HCT116 (cell line): ENCODE results near the gene CDCA4. TPM values are rescaled to one million over a fixed set of nuclear protein-coding genes. Genes with fewer than 3 reads are reported as not detected.

ENCODE experiments used
- ATAC-seq: fragments of 200-7000 bp; cut with Tn5 transposase; 2 replicates; pipeline ENCODE4 v1.9.1; 2020; ENCODE audit warnings: mild to moderate bottlenecking, moderate library complexity
- BruUV-seq: library from RNA; stranded (reverse); fragments of 400-500 nt; replicated peaks from 2 replicates; lab custom pipeline; 2021; lab: Mats Ljungman, UMichigan
- CTCF ChIA-PET: fragments of 300-600 bp; sonication (Branson Sonifier 250); formaldehyde crosslinking; loops from one replicate; lab custom pipeline; 2021; ENCODE audit warnings: antibody characterized with exemption; lab: Charles Lee
- POLR2A ChIA-PET: fragments of 300-600, 350-600 bp; sonication (Branson Sonifier 250); formaldehyde crosslinking; loops from one replicate; lab custom pipeline; 2021; ENCODE audit warnings: antibody characterized with exemption; lab: Charles Lee
- RAD21 ChIA-PET, 2 experiments: fragments of 300-600 bp; sonication (Branson Sonifier 250); formaldehyde crosslinking; loops; one replicate each; lab custom pipeline; 2023; ENCODE audit warnings: low total read pairs in 2 of 2; ENCODE audit not compliant: uncharacterized antibody in 2 of 2, unreplicated experiment in 2 of 2, low non-redundant PET in 1 of 2; lab: Charles Lee
- DNase-seq: peaks from one replicate; pipeline ENCODE4 v3.0.0-alpha.2; 2010; ENCODE audit warnings: low read depth, low spot score
- H2AFZ ChIP-seq: fragments of 200-600 bp; shearing (Covaris generic), sonication (generic); 2 replicates; pipeline ENCODE4 v1.6.1; 2017; ENCODE audit warnings: low read depth, mixed run types, mixed read lengths, antibody characterized with exemption, low read length; ENCODE audit not compliant: poor library complexity, severe bottlenecking
- H3K27ac ChIP-seq: 2 replicates; pipeline ENCODE4 v1.5.1; 2012; ENCODE audit warnings: low read depth, low read length
- H3K27me3 ChIP-seq: fragments of 200-600 bp; sonication (generic); 2 replicates; pipeline ENCODE4 v1.6.1; 2016; ENCODE audit warnings: mixed run types, low read length, mixed read lengths; ENCODE audit not compliant: insufficient read depth
- H3K36me3 ChIP-seq, 2 experiments: fragments of 200-500 bp in 1 of 2; fragments of 200-600 bp in 1 of 2; sonication (Bioruptor generic) in 1 of 2; sonication (generic) in 1 of 2; 2 replicates each; pipeline versions ENCODE4 v1.5.1 to v1.6.1; 2014 to 2016; ENCODE audit warnings: low read length in 2 of 2, inconsistent platforms in 1 of 2, mixed read lengths in 1 of 2, mixed run types in 1 of 2; ENCODE audit not compliant: insufficient read depth in 2 of 2, control insufficient read depth in 1 of 2
- H3K4me1 ChIP-seq, 2 experiments: fragments of 200-600 bp in 1 of 2; sonication (generic) in 1 of 2; 2 replicates each; pipeline versions ENCODE4 v1.5.1 to v1.6.1; 2012 to 2017; ENCODE audit warnings: low read length in 2 of 2, inconsistent platforms in 1 of 2, mild to moderate bottlenecking in 1 of 2, mixed read lengths in 1 of 2, mixed run types in 1 of 2, moderate library complexity in 1 of 2; ENCODE audit not compliant: insufficient read depth in 2 of 2, control insufficient read depth in 1 of 2
- H3K4me2 ChIP-seq: fragments of 200-600 bp; sonication (generic); 2 replicates; pipeline ENCODE4 v1.6.1; 2017; ENCODE audit warnings: mixed run types, low read length, mixed read lengths
- H3K4me3 ChIP-seq, 2 experiments: fragments of 200-600 bp in 1 of 2; sonication (generic) in 1 of 2; replicated peaks in 1 of 2; 2 replicates each; pipeline ENCODE4 v1.5.1; 2011 to 2016; ENCODE audit warnings: low read length in 2 of 2, control low read depth in 1 of 2, low read depth in 1 of 2, mild to moderate bottlenecking in 1 of 2, mixed read lengths in 1 of 2, mixed run types in 1 of 2
- H3K79me2 ChIP-seq: fragments of 200-600 bp; sonication (generic); 2 replicates; pipeline ENCODE4 v1.6.1; 2017; ENCODE audit warnings: mild to moderate bottlenecking, mixed run types, low read length, moderate library complexity, mixed read lengths; ENCODE audit not compliant: insufficient read depth
- H3K9ac ChIP-seq: fragments of 200-600 bp; sonication (generic); 2 replicates; pipeline ENCODE4 v1.6.1; 2016; ENCODE audit warnings: low read length, mixed read lengths
- H3K9me2 ChIP-seq: fragments of 200-600 bp; sonication (generic), shearing (Covaris generic); 2 replicates; pipeline ENCODE4 v1.6.1; 2017; ENCODE audit warnings: mixed run types, mild to moderate bottlenecking, moderate library complexity; ENCODE audit not compliant: insufficient read depth
- H3K9me3 ChIP-seq, 2 experiments: fragments of 200-500 bp in 1 of 2; fragments of 200-600 bp in 1 of 2; sonication (Bioruptor generic) in 1 of 2; sonication (generic) in 1 of 2; 2 replicates each; pipeline ENCODE4 v1.6.1; 2014 to 2017; ENCODE audit warnings: low read length in 2 of 2, mixed read lengths in 2 of 2, inconsistent platforms in 1 of 2, low read depth in 1 of 2, mild to moderate bottlenecking in 1 of 2, mixed run types in 1 of 2, moderate library complexity in 1 of 2; ENCODE audit not compliant: control insufficient read depth in 1 of 2, insufficient read depth in 1 of 2
- H4K20me1 ChIP-seq: fragments of 200-600 bp; sonication (generic), shearing (Covaris generic); 2 replicates; pipeline ENCODE4 v1.6.1; 2017; ENCODE audit warnings: mixed run types, mild to moderate bottlenecking, moderate library complexity; ENCODE audit not compliant: insufficient read depth
- EGR1 ChIP-seq: IDR thresholded peaks from 2 replicates; pipeline ENCODE4 v1.6.1; 2012; ENCODE audit warnings: low read depth
- POLR2AphosphoS5 ChIP-seq: IDR thresholded peaks from 2 replicates; pipeline ENCODE4 v1.6.1; 2011; ENCODE audit warnings: mild to moderate bottlenecking, low read depth, low read length, moderate library complexity
- intact Hi-C: fragments of 100-400 bp; cut with micrococcal nuclease; formaldehyde crosslinking; loops from 2 replicates; pipeline ENCODE4 v1.10.0; 2022
- total RNA-seq: library from RNA; stranded (reverse); gene quantifications from one replicate; pipeline ENCODE4 v1.2.1, GENCODE V29; 2021; ENCODE audit not compliant: unreplicated experiment
- TF ChIP-seq, protein P1 (sequence below), 3 experiments: fragments of 200-600 bp in 1 of 3; sonication (generic) in 1 of 3; IDR thresholded peaks in 2 of 3; conservative IDR thresholded peaks in 1 of 3; 2 replicates each; pipeline ENCODE4 v1.5.1; 2012 to 2017; ENCODE audit warnings: low read depth in 2 of 3, low read length in 2 of 3, antibody characterized with exemption in 1 of 3, borderline replicate concordance in 1 of 3, control low read depth in 1 of 3, mild to moderate bottlenecking in 1 of 3, mixed read lengths in 1 of 3, mixed run types in 1 of 3, moderate library complexity in 1 of 3; ENCODE audit not compliant: insufficient read depth in 1 of 3

CDCA4 gene
- total RNA-seq, 1 experiment from 2014 or later, result 62.4 TPM

GRCh38 chr14:104975481-104976197, 45.2 kb downstream of the CDCA4 start:
- ChIA-PET CTCF (interaction anchor here (0.6 to 5.3 kb wide), 5 partner anchors 9 to 71 kb away, joined by 3 to 56 read pairs (median 3); no protein-coding TSS in a partner anchor), POLR2A (interaction anchor here (1.0 kb wide), 1 partner anchor 70 kb away, joined by 3 read pairs; no protein-coding TSS in a partner anchor), RAD21 (interaction anchor here in 1 of 2 experiments (0.7 kb wide), 1 partner anchor 71 kb away, joined by 3 read pairs; no protein-coding TSS in a partner anchor)
- Histone ChIP-seq H2AFZ (no peak overlapping the region), H3K9me2 (no peaks in the 10 kb centered on the region), H3K4me3 (no peak overlapping the region), H3K9ac (peak overlapping the region; percentile 80; the same call in 1 of the 2 replicates), H3K79me2 (peaks cover 4% of the 10 kb centered on the region; the same call in 1 of the 2 replicates), H3K4me2 (peak overlapping the region; percentile 90), H3K27ac (peak overlapping the region; percentile 98), H3K9me3 (no peaks in the 10 kb centered on the region), H3K27me3 (no peaks in the 10 kb centered on the region), H4K20me1 (no peaks in the 10 kb centered on the region), H3K36me3 (no peaks in the 10 kb centered on the region), H3K4me1 (peaks cover 74 to 95% of the 10 kb centered on the region in 2 experiments)
- no peak for ATAC-seq
- no TSS peak for BruUV-seq
- no peak for DNase-seq
- intact Hi-C loops, result loop anchor here (1.0 to 10.0 kb wide), 2 partner anchors 70 to 189 kb away; partner anchors contain the start of gene JAG2
- TF ChIP-seq, protein P1, sequence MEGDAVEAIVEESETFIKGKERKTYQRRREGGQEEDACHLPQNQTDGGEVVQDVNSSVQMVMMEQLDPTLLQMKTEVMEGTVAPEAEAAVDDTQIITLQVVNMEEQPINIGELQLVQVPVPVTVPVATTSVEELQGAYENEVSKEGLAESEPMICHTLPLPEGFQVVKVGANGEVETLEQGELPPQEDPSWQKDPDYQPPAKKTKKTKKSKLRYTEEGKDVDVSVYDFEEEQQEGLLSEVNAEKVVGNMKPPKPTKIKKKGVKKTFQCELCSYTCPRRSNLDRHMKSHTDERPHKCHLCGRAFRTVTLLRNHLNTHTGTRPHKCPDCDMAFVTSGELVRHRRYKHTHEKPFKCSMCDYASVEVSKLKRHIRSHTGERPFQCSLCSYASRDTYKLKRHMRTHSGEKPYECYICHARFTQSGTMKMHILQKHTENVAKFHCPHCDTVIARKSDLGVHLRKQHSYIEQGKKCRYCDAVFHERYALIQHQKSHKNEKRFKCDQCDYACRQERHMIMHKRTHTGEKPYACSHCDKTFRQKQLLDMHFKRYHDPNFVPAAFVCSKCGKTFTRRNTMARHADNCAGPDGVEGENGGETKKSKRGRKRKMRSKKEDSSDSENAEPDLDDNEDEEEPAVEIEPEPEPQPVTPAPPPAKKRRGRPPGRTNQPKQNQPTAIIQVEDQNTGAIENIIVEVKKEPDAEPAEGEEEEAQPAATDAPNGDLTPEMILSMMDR (IDR thresholded peaks at IDR 0.05 in 2 of 3, conservative IDR thresholded peaks at IDR 0.05 in 1 of 3; ENCODE audit: borderline replicate concordance in 1 of 3, insufficient read depth in 1 of 3, low read depth in 2 of 3, low read length in 2 of 3), result peak in 1 of 3 experiments; percentile 48; a peak in 2 of 6 replicates
- no peak for TF ChIP-seq POLR2AphosphoS5
- TF ChIP-seq EGR1, result no peak
